ENCODE data around the gene ALG2. TPM values are rescaled to one million over a fixed set of nuclear protein-coding genes. Genes with fewer than 3 reads are reported as not detected.

ALG2 gene
- total RNA-seq, 1 experiment from 2014 or later = 32.5 TPM

DNA sequence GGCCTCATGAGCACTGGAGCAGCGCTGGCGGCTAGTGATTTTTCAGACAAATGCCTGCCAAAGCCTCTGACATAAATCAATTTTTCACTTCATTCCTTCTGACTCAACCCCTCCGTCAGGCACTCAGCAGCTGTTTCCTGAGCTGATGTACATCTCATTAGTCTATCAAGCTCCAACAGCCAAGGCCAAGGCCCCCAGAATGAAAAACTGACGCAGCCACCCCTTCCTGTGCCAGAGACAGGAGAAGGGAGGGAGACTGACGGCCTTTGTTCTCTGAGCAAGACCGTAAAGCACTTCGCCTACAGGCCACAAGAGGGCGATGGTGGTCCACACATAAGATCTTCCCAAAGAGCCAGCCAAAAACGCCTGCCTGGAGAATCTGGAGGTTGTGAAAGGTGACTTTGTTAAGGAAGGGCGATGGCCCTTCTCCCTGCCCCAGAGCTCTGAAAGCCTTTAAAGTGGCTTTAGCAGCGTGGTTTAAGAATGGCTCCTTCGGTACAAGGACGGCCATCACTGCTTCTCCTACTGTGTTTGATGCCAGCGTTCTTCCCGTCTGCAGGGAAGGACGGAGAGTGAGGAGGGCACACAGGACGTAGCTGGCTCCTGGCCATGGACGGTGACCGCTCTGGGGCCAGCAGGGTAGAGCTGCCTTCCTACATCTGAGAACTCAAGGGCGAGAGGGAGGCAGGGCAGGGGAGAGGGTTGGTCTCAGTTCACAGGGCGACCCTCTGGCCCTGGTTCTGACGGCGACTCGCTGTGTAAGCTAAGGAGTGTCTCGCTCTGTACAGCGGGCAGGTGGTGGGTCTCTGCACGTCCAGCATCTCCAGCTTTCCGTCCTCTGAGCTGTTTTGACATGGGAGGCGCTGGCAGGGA lies 37.0 kb downstream of the ALG2 start:
- DNase-seq = peak; percentile 94
- H3K4me3 ChIP-seq = no peak overlapping the region

DNA sequence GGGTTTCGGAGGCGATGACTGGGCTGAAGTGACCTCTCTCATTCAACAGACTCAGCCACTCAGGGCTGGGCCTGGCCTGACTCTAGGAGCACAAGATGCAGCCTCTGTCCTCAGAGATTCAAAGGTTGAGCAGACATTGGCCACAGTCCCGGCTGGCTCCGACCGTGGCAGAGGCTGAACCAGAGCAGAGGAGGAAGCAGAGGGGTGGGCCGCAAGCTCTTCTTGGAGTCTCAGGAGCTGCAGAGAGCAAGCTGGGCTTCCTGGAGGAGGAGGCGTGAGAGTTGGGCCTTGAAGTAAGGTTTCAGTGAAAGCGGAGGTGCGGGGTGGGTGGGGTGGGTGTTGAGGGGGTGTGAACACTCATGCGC lies 37.6 kb downstream of the ALG2 start:
- Histone ChIP-seq H3K36me3 (no peaks in the 10 kb centered on the region), H3K9me3 (no peaks in the 10 kb centered on the region), H3K27me3 (no peaks in the 10 kb centered on the region; the same call in none of the 2 replicates), H3K4me3 (no peak overlapping the region)
- no peak for DNase-seq

More for the DNA sequence above, 37.0 kb downstream of the ALG2 start:
- H3K36me3 ChIP-seq = no peaks in the 10 kb centered on the region
- H3K9me3 ChIP-seq = no peaks in the 10 kb centered on the region
- H3K27me3 ChIP-seq = no peaks in the 10 kb centered on the region; the same call in none of the 2 replicates

- Histone ChIP-seq H3K27me3 (no peaks in the 10 kb centered on the region; the same call in none of the 2 replicates), H3K4me3 (no peak overlapping the region), H3K36me3 (no peaks in the 10 kb centered on the region), H3K9me3 (no peaks in the 10 kb centered on the region)
- no peak for DNase-seq
Observed at GRCh38 chr9:99183616-99184015, 38.1 kb downstream of the ALG2 start.

- Histone ChIP-seq H3K9me3 (no peaks in the 10 kb centered on the region), H3K4me3 (no peak overlapping the region), H3K27me3 (no peaks in the 10 kb centered on the region), H3K36me3 (no peaks in the 10 kb centered on the region)
- DNase-seq = no peak
Observed at GRCh38 chr9:99182356-99182755, 39.4 kb downstream of the ALG2 start.

DNA sequence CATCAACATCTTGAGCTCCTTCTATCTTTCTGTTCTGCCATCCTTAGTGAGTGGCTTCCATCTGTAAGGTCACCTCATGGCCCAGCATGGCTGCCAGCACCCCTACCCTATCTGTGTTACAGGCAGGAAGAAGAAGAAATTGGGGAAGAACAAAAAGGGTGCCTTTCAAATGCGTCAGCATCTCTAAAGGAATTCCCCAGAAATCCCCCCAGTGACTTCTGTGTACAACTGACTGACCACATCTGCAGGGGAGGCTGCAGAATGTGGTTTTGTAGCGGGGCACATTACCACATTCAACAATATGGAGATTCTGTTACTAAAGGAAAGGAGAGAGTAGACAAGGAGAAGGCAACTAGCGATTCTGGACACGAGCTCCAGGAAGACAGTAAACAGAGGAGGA lies 40.1 kb downstream of the ALG2 start:
- no peaks in the 10 kb centered on the region for H3K9me3 ChIP-seq
- no peaks in the 10 kb centered on the region for H3K36me3 ChIP-seq
- no peaks in the 10 kb centered on the region for H3K27me3 ChIP-seq
- DNase-seq = no peak
- no peak overlapping the region for H3K4me3 ChIP-seq

DNA sequence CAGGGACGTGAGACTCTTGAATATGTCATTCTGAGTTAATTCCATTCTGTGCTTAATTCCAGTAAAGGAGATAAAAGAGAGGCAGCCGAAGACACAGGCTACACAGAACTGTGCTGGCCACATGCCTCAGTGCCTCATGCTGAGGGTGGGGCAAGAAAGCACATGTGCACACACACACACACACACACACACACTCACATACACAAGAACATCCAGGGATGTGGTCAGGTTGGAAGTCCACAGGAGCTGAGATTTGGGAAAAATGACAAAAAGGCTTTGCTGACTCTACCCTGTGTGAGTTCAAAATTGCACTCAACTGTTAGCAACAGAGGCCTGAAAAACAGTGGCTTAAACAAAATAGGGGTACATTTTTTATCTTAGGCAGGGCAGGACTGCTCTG lies 40.5 kb downstream of the ALG2 start:
- no peaks in the 10 kb centered on the region for H3K36me3 ChIP-seq

GRCh38 chr9:99180662-99181061 lies 41.1 kb downstream of the ALG2 start:
- no peak for DNase-seq
- no peaks in the 10 kb centered on the region for H3K9me3 ChIP-seq

More for the DNA sequence above, 40.5 kb downstream of the ALG2 start:
- Histone ChIP-seq H3K9me3 (no peaks in the 10 kb centered on the region), H3K27me3 (no peaks in the 10 kb centered on the region), H3K4me3 (no peak overlapping the region)
- DNase-seq = no peak

DNA sequence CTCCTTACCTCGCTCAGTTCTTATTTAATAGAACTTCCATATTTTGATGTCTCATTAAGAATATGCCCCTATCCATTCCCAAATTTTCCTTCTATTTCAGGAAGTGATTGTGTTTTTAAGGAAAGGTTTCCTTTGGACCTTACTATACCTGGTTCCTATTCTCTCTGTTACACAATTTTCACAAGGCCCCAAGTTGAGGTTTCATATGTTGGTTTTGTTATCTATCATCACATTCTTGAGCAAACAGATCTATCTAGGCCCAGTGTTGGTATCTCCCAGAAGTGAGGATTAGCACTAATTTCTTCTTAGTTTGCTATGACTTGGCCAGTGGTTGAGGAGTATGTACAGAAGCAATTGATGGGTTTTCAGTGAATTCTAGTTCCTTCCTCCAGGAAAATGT lies 41.5 kb downstream of the ALG2 start:
- H3K36me3 ChIP-seq = no peaks in the 10 kb centered on the region
- no peak overlapping the region for H3K4me3 ChIP-seq
- no peak for DNase-seq
- no peaks in the 10 kb centered on the region for H3K9me3 ChIP-seq
- H3K27me3 ChIP-seq = no peaks in the 10 kb centered on the region

More at GRCh38 chr9:99180662-99181061, 41.1 kb downstream of the ALG2 start:
- no peaks in the 10 kb centered on the region for H3K36me3 ChIP-seq
- no peaks in the 10 kb centered on the region for H3K27me3 ChIP-seq
- no peak overlapping the region for H3K4me3 ChIP-seq

GRCh38 chr9:99178912-99179872 lies 42.5 kb downstream of the ALG2 start:
- Histone ChIP-seq H3K36me3 (no peaks in the 10 kb centered on the region), H3K9me3 (no peaks in the 10 kb centered on the region), H3K27me3 (no peaks in the 10 kb centered on the region), H3K4me3 (no peak overlapping the region)
- no peak for DNase-seq

- Histone ChIP-seq H3K9me3 (no peaks in the 10 kb centered on the region), H3K4me3 (no peak overlapping the region), H3K27me3 (no peaks in the 10 kb centered on the region), H3K36me3 (no peaks in the 10 kb centered on the region)
- no peak for DNase-seq
Observed at GRCh38 chr9:99177576-99178366, 44.0 kb downstream of the ALG2 start.

DNA sequence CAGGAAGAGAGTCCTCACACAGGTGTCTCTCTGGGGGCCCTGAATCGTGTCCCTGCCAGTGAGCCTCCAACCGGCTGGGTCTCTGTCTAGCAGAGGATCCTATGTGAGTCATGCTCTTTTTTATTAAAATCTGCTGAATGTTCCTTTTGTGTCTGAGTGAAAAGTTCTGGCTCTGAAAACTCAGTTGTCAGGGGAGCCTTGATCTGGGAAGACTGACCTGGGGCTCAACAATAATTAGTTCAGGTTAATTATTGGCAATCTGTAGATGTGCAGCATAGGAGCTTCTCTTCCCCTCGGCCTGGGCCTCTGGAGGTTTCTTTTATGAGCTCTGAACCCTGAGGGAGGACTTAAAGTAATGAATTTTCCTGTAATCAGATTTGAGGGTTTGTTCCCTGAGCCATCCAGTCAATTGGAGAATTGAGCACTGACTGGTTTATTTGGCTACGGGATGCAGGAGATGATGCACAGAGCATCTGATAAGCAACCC lies 45.2 kb downstream of the ALG2 start:
- Histone ChIP-seq H3K4me3 (no peak overlapping the region), H3K36me3 (no peaks in the 10 kb centered on the region), H3K27me3 (no peaks in the 10 kb centered on the region), H3K9me3 (no peaks in the 10 kb centered on the region)
- DNase-seq = no peak

DNA sequence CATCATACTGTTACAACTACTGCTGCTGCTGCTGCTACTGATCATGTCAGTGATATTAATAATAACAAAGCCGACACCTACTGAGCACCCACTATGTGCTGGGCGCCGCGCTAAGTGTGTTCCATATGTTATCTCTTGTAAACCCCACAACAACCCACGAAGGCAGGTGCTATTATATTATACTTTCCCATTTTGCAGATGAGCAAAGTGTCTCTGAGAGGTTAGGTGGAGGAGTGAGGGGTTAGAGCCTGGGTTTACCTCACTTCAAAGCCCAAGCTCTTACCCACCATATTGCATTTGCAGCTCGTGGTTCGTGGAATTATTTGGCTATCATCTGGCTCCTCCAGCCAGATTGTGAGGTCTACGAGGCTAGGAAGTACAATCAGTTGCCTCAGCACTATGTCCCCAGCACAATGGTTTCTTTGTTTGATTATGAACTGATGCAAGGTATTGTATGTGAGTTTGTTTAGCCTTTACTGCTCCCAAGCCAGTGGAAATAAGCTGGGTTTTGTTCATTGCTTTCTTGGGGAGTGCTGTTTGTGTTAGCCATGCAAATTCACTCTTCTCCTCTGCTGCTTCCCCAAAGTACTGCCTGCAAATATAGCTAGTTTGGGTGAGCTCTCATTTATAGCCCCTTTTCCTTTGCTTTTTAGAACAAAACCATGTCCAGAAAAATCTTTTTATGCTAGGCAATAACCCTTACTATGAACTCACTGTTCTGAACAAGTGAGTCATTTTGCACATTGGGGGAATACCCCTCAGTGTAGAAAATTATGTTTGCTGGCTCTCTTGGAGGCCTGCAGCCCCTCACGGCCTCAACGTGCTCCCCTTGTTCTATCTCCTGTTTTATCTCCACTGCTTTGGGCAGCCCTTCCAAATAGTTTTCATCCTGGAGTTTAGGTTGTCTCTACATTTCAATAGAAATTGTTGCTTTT lies 47.9 kb downstream of the ALG2 start:
- H3K36me3 ChIP-seq = no peaks in the 10 kb centered on the region

DNA sequence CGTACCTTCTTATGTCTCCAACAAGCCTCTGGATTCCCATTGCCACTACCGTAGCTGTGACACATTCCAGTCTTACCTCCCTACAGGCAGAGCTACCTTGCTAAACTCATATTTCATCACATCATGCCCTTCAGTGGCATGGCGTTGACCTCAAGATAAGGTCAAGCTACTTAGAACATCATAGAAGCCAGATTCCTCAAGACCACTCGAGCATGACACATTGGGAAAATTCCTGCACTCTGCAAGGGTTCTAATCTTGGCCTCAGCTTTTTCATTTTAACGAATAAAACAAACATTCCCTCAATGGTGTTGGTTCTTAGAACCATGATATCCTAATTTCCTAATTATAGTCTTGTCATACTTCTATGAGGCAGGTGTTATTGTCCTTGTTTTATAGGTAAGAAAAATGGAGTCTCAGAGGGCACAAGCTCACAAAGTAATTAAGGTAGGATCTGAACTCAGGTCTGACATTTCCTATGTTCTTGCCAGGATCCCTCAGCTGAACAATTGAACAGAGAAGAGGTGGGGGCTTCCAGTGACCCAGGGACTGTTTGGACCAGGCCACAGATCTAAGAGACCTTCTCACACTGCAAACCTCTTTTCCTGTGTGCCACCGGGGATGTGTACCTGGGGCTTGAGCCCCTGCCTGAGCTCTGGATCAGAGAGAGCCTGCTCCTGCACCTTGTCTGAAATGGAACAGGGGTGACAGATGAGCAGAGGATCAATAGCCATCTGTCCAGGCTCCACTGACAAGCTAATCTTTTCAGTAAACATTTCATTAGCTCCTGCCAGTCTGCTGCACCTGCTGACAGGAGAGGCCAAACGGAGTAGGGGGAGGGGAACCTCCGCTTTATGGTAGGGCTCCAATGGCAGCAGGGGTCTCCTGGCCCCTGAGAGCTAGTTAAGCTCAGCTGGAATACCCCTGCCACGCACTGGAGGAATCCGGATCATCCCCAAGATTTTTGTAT lies 49.3 kb downstream of the ALG2 start:
- no peaks in the 10 kb centered on the region for H3K9me3 ChIP-seq
- DNase-seq = no peak
- no peak overlapping the region for H3K4me3 ChIP-seq
- no peaks in the 10 kb centered on the region for H3K27me3 ChIP-seq
- H3K36me3 ChIP-seq = no peaks in the 10 kb centered on the region

More for the DNA sequence above, 47.9 kb downstream of the ALG2 start:
- no peak for DNase-seq
- Histone ChIP-seq H3K9me3 (no peaks in the 10 kb centered on the region), H3K27me3 (no peaks in the 10 kb centered on the region), H3K4me3 (no peak overlapping the region)

GRCh38 chr9:99171225-99172123 lies 50.3 kb downstream of the ALG2 start:
- DNase-seq = no peak
- Histone ChIP-seq H3K4me3 (no peak overlapping the region), H3K27me3 (no peaks in the 10 kb centered on the region)

More at GRCh38 chr9:99171225-99172123, 50.3 kb downstream of the ALG2 start:
- Histone ChIP-seq H3K9me3 (no peaks in the 10 kb centered on the region), H3K36me3 (no peaks in the 10 kb centered on the region)
